NCI-H1694 (cell line): ENCODE data around the gene PCDHGB1.
"Not testable (repeated sequence)": the region's sequence is repeated elsewhere in the genome, so short reads cannot be mapped to it uniquely, and the experiment has no call there.

Source experiments
- DNase-seq: peaks from one replicate; lab custom pipeline; 2025; lab: John Stamatoyannopoulos, UW

PCDHGB1 gene

DNA sequence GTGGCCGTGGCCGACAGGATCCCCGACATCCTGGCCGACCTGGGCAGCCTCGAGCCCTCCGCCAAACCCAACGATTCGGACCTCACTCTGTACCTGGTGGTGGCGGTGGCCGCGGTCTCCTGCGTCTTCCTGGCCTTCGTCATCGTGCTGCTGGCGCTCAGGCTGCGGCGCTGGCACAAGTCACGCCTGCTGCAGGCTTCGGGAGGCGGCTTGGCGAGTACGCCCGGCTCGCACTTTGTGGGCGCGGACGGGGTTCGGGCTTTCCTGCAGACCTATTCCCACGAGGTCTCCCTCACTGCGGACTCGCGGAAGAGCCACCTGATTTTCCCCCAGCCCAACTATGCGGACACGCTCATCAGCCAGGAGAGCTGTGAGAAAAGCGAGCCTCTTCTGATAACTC is 3.9 kb upstream of the PCDHGB1 start:
- DNase-seq, result not testable (repeated sequence)

DNA sequence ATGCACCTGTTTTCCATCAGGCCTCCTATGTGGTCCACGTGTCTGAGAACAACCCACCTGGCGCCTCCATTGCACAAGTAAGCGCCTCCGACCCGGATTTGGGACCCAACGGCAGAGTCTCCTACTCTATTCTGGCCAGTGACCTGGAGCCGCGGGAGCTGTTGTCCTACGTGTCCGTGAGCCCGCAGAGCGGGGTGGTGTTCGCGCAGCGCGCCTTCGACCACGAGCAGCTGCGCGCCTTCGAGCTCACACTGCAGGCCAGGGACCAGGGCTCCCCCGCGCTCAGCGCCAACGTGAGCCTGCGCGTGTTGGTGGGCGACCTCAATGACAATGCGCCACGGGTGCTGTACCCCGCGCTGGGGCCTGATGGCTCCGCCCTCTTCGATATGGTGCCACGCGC is 1.7 kb downstream of the PCDHGB1 start:
- no peak for DNase-seq

DNA sequence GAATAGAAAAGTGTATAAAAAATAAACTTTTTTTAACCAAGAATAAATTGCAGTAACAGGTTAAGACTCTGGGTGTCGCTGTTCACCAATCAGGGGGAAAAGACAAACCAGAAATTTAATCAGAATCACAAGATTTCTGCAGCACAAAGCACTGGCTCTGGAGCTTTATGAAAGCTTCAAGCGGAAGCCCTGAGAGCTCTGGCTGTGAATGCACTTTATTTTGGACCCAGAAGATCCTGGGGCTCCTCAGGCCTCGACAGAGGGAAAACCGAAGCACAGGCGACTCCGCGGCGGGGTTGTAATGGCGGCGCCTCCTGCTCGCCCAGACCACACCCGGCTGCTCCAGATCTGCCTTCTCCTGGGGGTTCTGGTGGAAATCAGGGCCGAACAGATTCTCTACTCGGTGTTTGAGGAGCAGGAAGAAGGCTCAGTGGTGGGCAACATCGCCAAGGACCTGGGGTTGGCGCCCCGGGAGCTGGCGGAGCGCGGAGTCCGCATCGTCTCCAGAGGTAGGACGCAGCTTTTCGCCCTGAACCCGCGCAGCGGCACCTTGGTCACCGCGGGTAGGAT is 5.1 kb downstream of the PCDHGB1 start, which contains the start of gene PCDHGA4:
PCDHGA4 (plus strand) TSS at position 122 of the 570 bp plus-strand sequence; CDS start at position 209, 87 bp downstream.
- DNase-seq, result no peak

DNA sequence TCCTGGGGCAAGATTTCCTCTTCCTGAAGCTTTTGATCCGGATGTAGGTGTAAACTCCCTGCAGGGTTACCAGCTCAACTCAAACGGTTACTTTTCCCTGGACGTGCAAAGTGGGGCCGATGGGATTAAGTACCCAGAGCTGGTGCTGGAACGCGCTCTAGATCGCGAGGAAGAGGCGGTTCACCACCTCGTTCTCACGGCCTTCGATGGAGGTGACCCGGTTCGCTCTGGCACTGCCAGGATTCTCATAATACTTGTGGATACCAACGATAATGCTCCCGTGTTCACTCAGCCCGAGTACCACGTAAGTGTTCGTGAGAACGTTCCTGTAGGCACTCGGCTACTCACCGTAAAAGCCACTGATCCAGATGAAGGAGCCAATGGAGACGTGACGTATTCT is 5.7 kb downstream of the PCDHGB1 start:
- no peak for DNase-seq

DNA sequence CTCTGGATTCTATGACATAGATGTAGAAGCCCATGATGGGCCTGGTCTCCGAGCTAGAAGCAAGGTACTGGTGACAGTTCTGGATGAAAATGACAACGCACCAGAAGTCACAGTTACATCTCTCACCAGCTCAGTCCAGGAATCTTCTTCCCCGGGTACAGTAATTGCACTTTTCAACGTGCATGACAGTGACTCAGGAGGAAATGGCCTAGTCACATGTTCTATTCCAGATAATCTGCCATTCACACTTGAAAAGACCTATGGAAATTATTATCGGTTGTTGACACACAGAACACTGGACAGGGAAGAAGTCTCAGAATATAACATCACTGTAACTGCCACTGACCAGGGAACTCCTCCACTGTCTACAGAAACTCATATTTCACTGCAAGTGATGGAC is 6.2 kb downstream of the PCDHGB1 start:
- DNase-seq, result no peak

DNA sequence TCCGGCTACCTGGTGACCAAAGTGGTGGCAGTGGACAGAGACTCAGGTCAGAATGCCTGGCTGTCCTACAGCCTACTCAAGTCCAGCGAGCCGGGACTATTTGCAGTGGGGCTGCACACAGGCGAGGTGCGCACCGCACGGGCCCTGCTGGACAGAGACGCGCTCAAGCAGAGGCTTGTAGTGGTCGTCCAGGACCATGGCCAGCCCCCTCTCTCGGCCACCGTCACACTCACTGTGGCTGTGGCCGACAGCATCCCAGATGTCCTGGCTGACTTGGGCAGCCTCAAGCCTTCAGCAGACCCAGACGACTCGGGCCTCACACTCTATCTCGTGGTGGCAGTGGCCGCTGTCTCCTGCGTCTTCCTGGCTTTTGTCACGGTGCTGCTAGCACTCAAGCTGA is 7.1 kb downstream of the PCDHGB1 start:
- DNase-seq, result no peak

DNA sequence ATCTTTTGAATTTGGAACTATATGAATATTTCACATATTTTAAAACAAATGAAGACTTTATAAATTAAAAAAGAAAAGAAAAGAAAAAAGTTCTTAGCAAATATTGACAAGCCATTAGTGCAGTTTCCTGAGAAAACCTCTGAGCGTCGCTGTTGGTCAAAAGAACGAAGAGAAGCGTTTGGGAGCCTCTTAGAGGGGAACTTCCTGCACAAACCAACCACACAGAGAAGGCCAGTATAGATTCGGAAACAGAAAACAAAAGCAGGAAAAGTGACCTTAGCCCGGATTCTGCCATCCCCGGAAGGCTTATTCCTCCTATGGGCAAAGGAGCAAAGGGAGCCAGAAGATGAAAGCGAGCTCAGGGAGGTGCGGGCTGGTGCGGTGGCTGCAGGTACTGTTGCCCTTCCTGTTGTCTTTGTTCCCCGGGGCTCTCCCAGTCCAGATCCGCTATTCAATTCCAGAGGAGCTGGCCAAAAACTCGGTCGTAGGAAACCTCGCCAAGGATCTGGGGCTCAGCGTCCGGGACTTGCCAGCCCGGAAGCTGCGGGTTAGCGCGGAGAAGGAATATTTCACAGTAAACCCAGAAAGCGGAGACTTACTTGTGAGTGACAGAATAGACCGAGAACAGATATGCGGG is 10.0 kb downstream of the PCDHGB1 start, which contains the start of gene PCDHGB2:
PCDHGB2 (plus strand) TSS at position 205 of the 637 bp plus-strand sequence; CDS start at position 347, 142 bp downstream.
- DNase-seq, result peak; percentile 1

DNA sequence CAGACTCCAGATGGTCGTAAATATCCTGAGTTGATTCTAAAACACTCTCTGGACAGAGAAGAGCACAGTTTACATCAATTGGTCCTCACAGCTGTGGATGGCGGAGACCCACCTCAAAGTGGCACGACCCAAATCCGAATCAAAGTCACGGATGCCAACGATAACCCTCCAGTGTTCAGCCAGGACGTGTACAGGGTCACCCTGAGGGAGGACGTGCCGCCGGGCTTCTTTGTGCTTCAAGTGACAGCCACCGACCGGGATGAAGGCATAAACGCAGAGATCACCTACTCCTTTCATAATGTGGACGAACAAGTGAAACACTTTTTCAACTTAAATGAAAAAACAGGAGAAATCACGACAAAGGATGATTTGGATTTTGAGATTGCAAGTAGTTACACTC is 10.8 kb downstream of the PCDHGB1 start:
- no peak for DNase-seq

DNA sequence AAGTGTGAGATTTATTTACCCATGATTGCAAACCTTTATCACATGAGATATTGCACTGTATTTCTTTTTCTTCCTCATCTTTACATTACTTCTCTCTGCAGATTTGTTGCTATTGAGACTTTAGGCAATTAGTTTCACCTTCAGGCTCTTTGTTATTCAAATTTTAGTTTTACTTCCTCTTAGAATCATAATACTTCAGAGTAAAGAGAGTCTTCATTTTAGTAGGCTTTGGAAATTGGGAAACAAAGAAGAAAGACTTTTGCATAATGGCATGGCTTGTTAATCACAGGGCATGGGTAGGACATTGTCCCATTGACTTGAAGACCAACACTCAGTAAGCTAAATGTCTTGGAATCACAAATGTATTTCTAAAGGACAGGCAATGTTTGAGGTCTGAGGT is 12.8 kb downstream of the PCDHGB1 start:
- no peak for DNase-seq

DNA sequence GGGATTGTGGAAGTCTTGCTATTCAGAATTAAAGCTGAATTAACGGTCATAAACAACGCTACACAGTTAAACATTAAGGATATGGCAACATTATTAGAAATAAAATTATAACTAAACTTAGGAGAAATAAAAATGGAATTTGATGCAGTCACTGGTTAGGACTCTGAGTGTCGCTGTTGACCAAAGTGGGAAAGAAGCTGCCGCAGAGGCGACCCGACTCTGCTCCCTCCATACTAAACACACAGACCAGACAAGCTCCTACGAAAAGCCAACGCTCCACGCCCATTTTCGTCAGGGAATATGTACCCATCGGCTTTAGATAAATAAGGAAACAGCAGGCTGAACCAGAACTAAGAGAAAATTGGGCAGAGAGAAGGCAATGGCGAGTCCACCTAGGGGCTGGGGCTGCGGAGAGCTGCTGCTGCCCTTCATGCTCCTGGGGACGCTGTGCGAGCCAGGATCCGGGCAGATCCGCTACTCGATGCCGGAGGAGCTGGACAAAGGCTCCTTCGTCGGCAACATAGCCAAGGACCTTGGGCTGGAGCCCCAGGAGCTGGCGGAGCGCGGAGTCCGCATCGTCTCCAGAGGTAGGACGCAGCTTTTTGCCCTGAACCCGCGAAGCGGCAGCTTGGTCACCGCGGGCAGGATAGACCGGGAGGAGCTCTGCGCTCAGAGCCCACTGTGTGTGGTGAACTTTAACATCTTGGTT is 14.2 kb downstream of the PCDHGB1 start, which contains the start of gene PCDHGA5:
PCDHGA5 (plus strand) TSS at position 211 of the 709 bp plus-strand sequence; CDS start at position 380, 169 bp downstream.
- DNase-seq, result no peak

DNA sequence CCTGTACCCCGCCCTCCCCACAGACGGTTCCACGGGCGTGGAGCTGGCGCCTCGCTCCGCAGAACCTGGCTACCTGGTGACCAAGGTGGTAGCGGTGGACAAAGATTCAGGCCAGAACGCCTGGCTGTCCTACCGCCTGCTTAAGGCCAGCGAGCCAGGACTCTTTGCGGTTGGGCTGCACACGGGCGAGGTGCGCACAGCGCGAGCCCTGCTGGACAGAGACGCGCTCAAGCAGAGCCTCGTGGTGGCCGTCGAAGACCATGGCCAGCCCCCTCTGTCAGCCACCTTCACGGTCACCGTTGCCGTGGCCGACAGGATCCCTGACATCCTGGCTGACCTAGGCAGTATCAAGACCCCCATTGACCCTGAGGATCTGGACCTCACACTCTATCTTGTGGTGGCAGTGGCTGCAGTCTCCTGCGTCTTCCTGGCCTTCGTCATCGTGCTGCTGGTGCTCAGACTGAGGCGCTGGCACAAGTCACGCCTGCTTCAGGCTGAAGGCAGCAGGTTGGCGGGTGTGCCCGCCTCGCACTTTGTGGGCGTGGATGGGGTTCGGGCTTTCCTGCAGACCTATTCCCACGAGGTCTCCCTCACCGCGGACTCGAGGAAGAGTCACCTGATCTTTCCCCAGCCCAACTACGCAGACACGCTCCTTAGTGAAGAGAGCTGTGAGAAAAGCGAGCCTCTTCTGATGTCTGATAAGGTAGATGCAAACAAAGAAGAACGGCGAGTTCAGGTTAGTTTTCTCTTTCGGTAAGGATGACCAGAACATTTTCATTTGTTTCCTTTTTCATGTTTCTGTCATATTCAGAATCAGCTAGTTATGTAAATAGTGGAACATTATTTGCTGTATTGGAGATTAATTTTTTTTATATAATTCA is 16.4 kb downstream of the PCDHGB1 start:
- DNase-seq, result no peak

DNA sequence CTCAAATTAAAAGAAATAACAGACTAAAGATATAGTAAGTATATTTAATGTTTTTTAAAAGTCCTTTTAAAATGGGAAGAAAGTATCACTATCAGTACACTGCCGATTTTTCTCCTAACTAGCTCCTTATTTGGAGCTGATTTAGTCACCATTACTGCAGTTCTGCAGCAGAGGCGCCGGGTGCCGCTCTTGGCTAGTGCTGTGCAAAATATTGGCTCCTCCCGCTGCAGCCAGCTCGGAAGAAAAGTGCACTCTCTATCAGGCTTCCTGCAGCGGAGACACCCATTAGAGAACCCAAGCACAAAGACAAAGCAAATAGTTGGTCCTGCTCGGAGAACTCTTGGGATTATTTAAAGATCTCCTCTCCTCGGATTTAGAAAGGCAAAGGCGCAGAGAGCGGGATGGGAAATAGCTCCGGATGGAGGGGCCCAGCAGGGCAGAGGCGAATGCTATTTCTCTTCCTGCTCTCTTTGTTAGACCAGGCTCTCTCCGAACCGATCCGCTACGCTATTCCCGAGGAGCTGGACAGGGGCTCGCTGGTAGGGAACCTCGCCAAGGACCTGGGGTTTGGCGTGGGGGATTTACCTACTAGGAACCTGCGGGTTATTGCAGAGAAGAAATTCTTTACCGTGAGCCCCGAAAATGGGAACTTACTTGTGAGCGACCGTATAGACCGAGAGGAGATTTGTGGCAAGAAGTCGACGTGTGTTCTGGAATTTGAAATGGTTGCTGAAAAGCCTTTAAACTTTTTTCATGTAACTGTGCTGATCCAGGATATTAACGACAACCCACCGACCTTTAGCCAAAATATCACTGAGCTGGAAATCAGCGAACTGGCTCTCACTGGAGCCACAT is 20.3 kb downstream of the PCDHGB1 start, which contains the start of gene PCDHGB3:
PCDHGB3 (plus strand) TSS at position 249 of the 855 bp plus-strand sequence; CDS start at position 402, 153 bp downstream.
- DNase-seq, result no peak

DNA sequence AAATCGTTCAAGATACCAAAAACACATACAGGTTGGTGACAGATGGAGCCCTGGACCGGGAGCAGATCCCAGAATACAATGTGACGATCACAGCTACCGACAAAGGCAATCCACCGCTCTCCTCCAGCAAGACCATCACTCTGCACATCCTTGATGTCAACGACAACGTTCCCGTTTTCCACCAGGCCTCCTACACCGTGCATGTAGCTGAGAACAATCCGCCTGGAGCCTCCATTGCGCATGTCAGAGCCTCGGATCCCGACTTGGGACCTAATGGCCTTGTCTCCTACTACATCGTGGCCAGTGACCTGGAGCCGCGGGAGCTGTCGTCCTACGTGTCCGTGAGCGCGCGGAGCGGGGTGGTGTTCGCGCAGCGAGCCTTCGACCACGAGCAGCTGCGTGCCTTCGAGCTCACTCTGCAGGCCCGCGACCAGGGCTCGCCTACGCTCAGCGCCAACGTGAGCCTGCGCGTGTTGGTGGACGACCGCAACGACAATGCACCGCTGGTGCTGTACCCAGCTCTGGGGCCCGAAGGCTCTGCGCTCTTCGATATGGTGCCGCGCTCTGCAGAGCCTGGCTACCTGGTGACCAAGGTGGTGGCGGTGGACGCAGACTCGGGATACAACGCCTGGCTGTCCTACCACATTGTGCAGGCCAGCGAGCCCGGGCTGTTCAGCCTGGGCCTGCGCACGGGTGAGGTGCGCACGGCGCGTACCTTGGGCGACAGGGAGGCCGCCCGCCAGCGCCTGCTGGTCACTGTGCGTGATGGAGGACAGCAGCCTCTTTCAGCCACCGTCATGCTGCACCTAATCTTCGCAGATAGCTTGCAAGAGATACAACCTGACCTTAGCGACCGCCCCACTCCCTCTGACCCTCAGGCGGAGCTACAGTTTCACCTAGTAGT is 21.9 kb downstream of the PCDHGB1 start:
- no peak for DNase-seq

DNA sequence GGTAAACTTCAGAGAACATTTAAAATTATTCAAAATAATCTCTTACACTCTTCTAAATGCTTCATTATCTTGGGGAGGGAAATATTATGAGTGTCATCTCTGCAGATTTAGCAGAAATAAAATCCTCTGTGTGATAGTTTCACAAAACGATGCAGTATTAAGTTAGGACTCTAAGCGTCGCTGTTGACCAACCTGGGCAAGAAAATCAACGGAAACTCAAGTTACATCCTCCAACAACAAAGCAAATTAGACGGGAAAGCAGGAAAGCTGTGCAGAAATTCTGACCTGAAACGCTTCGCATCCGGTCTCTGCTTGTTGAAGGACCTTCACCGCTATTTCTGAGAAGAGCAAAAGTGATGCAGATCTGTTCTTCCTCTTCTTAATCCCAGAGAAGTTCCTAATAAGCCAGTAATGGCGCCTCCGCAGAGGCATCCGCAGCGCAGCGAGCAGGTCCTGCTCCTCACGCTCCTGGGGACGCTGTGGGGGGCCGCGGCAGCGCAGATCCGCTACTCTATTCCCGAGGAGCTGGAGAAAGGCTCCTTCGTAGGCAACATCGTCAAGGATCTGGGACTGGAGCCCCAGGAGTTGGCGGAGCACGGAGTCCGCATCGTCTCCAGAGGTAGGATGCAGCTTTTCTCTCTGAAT is 23.9 kb downstream of the PCDHGB1 start, which contains the start of gene PCDHGA6:
PCDHGA6 (plus strand) TSS at position 219 of the 645 bp plus-strand sequence; CDS start at position 412, 193 bp downstream.
- DNase-seq, result no peak

DNA sequence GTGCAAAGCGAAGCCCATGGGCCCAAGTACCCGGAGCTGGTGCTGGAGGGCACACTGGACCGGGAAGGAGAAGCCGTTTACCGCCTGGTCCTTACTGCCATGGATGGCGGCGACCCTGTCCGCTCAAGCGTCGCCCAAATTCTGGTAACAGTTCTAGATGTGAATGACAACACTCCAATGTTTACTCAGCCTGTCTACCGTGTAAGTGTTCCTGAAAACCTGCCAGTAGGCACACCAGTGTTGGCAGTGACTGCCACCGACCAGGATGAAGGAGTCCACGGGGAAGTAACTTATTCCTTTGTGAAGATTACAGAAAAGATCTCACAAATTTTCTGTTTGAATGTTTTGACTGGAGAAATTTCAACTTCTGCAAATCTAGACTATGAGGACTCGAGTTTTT is 24.7 kb downstream of the PCDHGB1 start:
- DNase-seq, result no peak

DNA sequence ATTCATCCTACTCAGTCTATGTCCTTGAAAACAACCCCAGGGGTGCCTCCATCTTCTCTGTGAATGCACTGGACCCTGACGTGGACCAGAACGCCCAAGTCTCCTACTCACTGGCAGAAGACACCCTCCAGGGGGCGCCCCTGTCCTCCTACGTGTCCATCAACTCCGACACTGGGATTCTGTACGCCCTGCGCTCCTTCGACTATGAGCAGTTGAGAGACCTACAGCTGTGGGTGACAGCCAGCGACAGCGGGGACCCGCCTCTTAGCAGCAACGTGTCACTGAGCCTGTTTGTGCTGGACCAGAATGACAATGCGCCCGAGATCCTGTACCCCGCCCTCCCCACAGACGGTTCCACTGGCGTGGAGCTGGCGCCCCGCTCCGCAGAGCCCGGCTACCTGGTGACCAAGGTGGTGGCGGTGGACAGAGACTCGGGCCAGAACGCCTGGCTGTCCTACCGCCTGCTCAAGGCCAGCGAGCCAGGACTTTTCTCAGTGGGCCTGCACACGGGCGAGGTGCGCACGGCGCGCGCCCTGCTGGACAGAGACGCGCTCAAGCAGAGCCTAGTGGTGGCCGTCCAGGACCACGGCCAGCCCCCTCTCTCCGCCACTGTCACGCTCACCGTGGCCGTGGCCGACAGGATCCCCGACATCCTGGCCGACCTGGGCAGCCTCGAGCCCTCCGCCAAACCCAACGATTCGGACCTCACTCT is 25.7 kb downstream of the PCDHGB1 start:
- not testable (repeated sequence) for DNase-seq

DNA sequence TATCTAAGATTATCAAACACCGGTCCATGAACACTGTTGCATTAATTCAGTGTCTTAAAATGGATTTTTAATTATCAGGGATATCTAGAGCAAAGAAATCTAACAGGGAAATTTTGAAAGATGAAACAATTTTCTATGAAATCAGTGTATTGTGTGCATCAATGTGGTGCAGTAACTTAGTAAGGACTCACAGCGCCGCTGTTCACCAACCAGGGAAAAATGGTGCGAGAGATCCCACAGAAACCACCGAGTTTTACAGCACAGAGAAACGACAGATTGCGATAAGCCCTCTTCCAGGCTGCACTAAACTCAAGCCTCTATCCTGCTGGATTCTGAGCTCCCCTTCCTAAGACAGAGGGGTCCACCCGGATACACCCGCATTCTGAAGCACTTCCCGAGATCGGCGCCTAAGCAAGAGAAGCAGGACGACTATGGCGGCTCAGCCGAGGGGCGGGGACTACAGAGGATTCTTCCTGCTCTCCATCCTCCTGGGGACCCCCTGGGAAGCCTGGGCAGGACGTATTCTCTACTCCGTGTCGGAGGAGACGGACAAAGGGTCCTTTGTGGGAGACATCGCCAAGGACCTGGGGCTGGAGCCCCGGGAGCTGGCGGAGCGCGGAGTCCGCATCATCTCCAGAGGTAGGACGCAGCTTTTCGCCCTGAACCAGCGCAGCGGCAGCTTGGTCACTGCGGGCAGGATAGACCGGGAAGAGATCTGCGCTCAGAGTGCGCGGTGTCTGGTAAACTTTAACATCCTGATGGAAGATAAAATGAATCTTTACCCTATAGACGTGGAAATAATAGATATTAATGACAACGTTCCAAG is 32.8 kb downstream of the PCDHGB1 start, which contains the start of gene PCDHGA7:
PCDHGA7 (plus strand) TSS at position 274 of the 826 bp plus-strand sequence; CDS start at position 432, 158 bp downstream.
- DNase-seq, result no peak
